Measurements from ENCODE around the gene PELI1.
A peak's percentile ranks its signal among the peaks of the same experiment; 100 is the strongest.

PELI1 gene

GRCh38 chr2:64145714-64146113 is 1.5 kb upstream of the PELI1 start:
- CTCF ChIA-PET: no interaction called here
- TF ChIP-seq BHLHE40 (IDR thresholded peaks at IDR 0.05; ENCODE audit: borderline replicate concordance) (no peak), ARNT (IDR thresholded peaks at IDR 0.05) (no peak), FOXA1 (IDR thresholded peaks at IDR 0.05) (no peak), NFRKB (IDR thresholded peaks at IDR 0.05) (no peak)
- POLR2A ChIA-PET: interaction anchor here (0.5 kb wide), 1 partner anchor 83 kb away, joined by 3 read pairs; no protein-coding TSS in a partner anchor
- DNase-seq (ENCODE audit: extremely low spot score): no peak

GRCh38 chr2:64145119-64145518 is 899 bp upstream of the PELI1 start:
- no peak for DNase-seq (ENCODE audit: extremely low spot score)
- ChIA-PET POLR2A (no interaction called here), CTCF (no interaction called here)
- no peak for TF ChIP-seq NFRKB (IDR thresholded peaks at IDR 0.05)
- TF ChIP-seq SP1 (IDR thresholded peaks at IDR 0.05): no peak
- TF ChIP-seq LEF1 (IDR thresholded peaks at IDR 0.05; ENCODE audit: borderline replicate concordance): no peak
- no peak for TF ChIP-seq BHLHE40 (IDR thresholded peaks at IDR 0.05; ENCODE audit: borderline replicate concordance)
- no peak for TF ChIP-seq L3MBTL2 (conservative IDR thresholded peaks at IDR 0.05)
- TF ChIP-seq HDGF (IDR thresholded peaks at IDR 0.05; ENCODE audit: borderline replicate concordance): no peak
- TF ChIP-seq ZNF384 (IDR thresholded peaks at IDR 0.05): no peak
- TF ChIP-seq ELF4 (IDR thresholded peaks at IDR 0.05): no peak
- TF ChIP-seq, protein P1, sequence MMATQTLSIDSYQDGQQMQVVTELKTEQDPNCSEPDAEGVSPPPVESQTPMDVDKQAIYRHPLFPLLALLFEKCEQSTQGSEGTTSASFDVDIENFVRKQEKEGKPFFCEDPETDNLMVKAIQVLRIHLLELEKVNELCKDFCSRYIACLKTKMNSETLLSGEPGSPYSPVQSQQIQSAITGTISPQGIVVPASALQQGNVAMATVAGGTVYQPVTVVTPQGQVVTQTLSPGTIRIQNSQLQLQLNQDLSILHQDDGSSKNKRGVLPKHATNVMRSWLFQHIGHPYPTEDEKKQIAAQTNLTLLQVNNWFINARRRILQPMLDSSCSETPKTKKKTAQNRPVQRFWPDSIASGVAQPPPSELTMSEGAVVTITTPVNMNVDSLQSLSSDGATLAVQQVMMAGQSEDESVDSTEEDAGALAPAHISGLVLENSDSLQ (IDR thresholded peaks at IDR 0.05): no peak
- no peak for TF ChIP-seq FOXM1 (IDR thresholded peaks at IDR 0.05; ENCODE audit: borderline replicate concordance)
- no peak for TF ChIP-seq FOXA1 (IDR thresholded peaks at IDR 0.05)
- TF ChIP-seq SUZ12 (IDR thresholded peaks at IDR 0.05): no peak
- TF ChIP-seq CTBP1 (IDR thresholded peaks at IDR 0.05; ENCODE audit: borderline replicate concordance): no peak
- no peak for TF ChIP-seq FOXK2 (IDR thresholded peaks at IDR 0.05)
- no peak for TF ChIP-seq ARNT (IDR thresholded peaks at IDR 0.05)
- no peak for TF ChIP-seq TARDBP (IDR thresholded peaks at IDR 0.05)

DNA sequence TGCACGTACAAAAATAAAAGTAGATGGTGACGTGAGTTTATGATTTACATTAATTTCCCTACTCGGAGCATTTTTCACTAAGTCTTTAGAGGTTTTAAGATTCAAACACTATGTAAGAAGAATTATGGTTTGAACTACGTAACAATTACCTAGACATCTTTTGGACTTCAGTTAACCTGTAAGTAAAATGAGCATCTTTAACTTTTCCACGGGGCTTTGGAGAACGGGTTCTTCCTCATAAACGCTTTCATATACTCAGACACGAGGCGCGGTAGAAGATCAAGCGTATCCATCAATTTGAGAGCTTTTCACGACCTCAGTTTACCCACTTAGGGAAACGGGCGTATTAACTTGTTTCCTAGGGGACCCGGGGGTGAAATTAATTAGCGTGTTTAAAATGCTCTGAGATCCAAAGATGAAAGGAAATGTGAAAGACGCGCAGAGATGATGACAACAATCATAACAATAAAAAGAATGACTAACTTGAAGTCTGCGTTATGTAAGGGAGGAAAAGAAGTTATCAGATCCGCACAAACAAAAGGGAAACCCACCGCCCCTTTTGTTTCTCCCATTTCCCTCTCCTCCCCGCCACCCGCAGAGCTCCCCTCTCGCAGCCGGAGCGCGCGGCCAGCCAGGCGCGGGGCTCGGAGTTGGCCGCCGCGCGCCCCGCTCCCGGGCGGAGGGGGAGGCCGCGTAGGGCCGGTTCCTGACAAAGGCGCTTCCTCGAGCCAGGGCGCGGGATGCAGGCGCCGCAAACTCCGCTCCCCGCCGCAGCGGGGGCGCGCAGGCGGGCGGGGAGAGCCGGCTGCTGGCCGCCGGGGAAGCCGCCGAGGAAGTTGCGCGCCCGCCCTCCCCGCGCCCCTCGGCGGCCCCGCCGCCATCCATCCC is 807 bp downstream of the PELI1 start:
- ChIA-PET CTCF (no interaction called here), POLR2A (interaction anchor here (1.1 kb wide), 1 partner anchor 24 kb away, joined by 4 read pairs; no protein-coding TSS in a partner anchor)
- TF ChIP-seq LEF1 (IDR thresholded peaks at IDR 0.05; ENCODE audit: borderline replicate concordance) (0 out of 2 replicates have a peak, but pooled peaks have one; percentile 11), ARNT (IDR thresholded peaks at IDR 0.05) (no peak), HDGF (IDR thresholded peaks at IDR 0.05; ENCODE audit: borderline replicate concordance) (no peak), FOXM1 (IDR thresholded peaks at IDR 0.05; ENCODE audit: borderline replicate concordance) (no peak), L3MBTL2 (conservative IDR thresholded peaks at IDR 0.05) (peak; percentile 43; the same call in 1 of the 2 replicates), FOXA1 (IDR thresholded peaks at IDR 0.05) (no peak), ZNF384 (IDR thresholded peaks at IDR 0.05) (no peak), CTBP1 (IDR thresholded peaks at IDR 0.05; ENCODE audit: borderline replicate concordance) (no peak), BHLHE40 (IDR thresholded peaks at IDR 0.05; ENCODE audit: borderline replicate concordance) (no peak), FOXK2 (IDR thresholded peaks at IDR 0.05) (no peak), SP1 (IDR thresholded peaks at IDR 0.05) (no peak), NFRKB (IDR thresholded peaks at IDR 0.05) (no peak), ELF4 (IDR thresholded peaks at IDR 0.05) (no peak)
- TF ChIP-seq, protein P1 (IDR thresholded peaks at IDR 0.05): no peak
- DNase-seq (ENCODE audit: extremely low spot score): peak; percentile 45

DNA sequence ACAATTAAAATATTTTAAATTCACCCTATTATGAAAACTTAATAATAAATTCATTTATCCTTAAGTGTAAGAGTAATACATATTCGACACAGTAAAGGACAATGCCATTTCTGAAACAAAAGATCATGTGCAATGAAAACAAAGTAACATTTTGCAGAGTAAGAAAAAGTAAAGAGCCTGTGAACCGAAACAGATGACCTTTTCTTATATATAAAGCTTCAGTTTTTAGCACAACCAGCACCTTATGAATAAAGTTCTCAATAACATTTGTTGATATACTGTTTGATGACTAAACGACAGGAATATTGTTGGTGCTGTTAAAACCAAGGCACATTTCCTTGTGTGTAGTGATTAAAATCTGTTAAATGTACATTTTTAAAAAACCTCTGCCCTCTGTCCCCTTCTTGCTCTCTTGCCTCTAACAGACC is 1.5 kb downstream of the PELI1 start:
- CTCF ChIA-PET: interaction anchor here (0.6 kb wide), 1 partner anchor 86 kb away, joined by 3 read pairs; no protein-coding TSS in a partner anchor
- POLR2A ChIA-PET: interaction anchor here (1.1 kb wide), 1 partner anchor 24 kb away, joined by 4 read pairs; no protein-coding TSS in a partner anchor
- TF ChIP-seq FOXK2 (IDR thresholded peaks at IDR 0.05) (no peak), SP1 (IDR thresholded peaks at IDR 0.05) (no peak), NFRKB (IDR thresholded peaks at IDR 0.05) (no peak), CTBP1 (IDR thresholded peaks at IDR 0.05; ENCODE audit: borderline replicate concordance) (no peak), SUZ12 (IDR thresholded peaks at IDR 0.05) (no peak), TARDBP (IDR thresholded peaks at IDR 0.05) (no peak), LEF1 (IDR thresholded peaks at IDR 0.05; ENCODE audit: borderline replicate concordance) (no peak), BHLHE40 (IDR thresholded peaks at IDR 0.05; ENCODE audit: borderline replicate concordance) (no peak), FOXM1 (IDR thresholded peaks at IDR 0.05; ENCODE audit: borderline replicate concordance) (no peak), ARNT (IDR thresholded peaks at IDR 0.05) (no peak), L3MBTL2 (conservative IDR thresholded peaks at IDR 0.05) (no peak), ELF4 (IDR thresholded peaks at IDR 0.05) (no peak), HDGF (IDR thresholded peaks at IDR 0.05; ENCODE audit: borderline replicate concordance) (no peak), ZNF384 (IDR thresholded peaks at IDR 0.05) (no peak), FOXA1 (IDR thresholded peaks at IDR 0.05) (no peak)
- TF ChIP-seq, protein P1 (IDR thresholded peaks at IDR 0.05): no peak
- no peak for DNase-seq (ENCODE audit: extremely low spot score)

GRCh38 chr2:64141674-64142405 is 2.4 kb downstream of the PELI1 start:
- DNase-seq (ENCODE audit: extremely low spot score): no peak
- TF ChIP-seq L3MBTL2 (conservative IDR thresholded peaks at IDR 0.05): no peak
- TF ChIP-seq FOXM1 (IDR thresholded peaks at IDR 0.05; ENCODE audit: borderline replicate concordance): no peak
- ChIA-PET POLR2A (no interaction called here), CTCF (interaction anchor here (0.6 to 1.6 kb wide), 2 partner anchors 87 to 92 kb away, joined by 3 to 4 read pairs; no protein-coding TSS in a partner anchor)

All from HEK293T (cell line).